D721Med (cell line): ENCODE results near the gene ACR.

ENCODE experiments used
- DNase-seq: peaks from one replicate; pipeline ENCODE4 v3.0.0; 2011; ENCODE audit warnings: low spot score; ENCODE audit not compliant: insufficient read length
- FAIRE-seq: peaks from 2 replicates; lab custom pipeline; 2011; peaks lifted over from hg19 to GRCh38; lab: Jason Lieb, UNC
- TF ChIP-seq, protein P1 (sequence below): IDR thresholded peaks from 2 replicates; pipeline ENCODE4 v1.5.1; 2012; ENCODE audit warnings: mild to moderate bottlenecking, control low read depth; ENCODE audit not compliant: insufficient read depth; ENCODE audit errors: missing control alignments

Gene ACR

DNA sequence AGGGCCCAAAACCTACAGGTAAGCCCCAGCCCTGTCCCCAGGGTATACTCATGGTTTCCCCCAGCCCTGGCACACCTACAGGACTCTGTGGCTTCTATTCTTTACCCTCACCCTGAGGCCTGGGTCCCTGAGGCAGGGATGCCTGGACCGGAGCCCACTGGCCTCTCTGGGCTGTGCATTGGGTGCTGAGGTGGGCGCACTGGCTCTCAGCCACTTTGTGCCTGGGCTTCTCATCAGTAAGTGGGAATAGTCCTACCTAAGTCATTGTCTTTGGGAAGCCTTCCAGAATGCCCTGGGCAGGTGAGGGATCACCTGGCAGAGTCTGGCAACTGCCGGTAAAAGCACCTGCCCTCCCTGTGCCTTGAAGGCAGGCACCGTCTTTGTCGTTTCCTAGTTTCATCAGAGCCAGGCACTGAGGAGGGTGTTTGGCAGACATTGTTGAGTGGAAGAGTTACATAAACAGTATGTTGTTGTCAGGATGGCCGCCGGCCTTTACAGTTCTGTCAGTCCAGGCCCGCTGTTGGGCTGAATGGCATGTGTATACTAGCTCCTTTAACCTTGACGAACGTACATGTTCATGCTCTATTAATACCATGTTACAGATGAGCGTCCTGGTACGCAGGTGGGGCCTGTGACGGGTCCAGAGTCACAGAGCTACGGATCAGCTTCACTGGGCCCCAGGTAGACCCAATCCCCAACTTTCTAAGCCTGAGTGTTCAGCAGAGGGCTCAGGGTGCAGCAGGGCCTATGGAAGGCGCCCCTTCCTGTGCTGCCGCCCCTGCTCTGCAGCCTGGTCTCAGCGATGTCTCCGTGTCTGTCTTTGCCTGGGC, 42.4 kb upstream of the ACR start:
- no peak for DNase-seq
- TF ChIP-seq, protein P1, sequence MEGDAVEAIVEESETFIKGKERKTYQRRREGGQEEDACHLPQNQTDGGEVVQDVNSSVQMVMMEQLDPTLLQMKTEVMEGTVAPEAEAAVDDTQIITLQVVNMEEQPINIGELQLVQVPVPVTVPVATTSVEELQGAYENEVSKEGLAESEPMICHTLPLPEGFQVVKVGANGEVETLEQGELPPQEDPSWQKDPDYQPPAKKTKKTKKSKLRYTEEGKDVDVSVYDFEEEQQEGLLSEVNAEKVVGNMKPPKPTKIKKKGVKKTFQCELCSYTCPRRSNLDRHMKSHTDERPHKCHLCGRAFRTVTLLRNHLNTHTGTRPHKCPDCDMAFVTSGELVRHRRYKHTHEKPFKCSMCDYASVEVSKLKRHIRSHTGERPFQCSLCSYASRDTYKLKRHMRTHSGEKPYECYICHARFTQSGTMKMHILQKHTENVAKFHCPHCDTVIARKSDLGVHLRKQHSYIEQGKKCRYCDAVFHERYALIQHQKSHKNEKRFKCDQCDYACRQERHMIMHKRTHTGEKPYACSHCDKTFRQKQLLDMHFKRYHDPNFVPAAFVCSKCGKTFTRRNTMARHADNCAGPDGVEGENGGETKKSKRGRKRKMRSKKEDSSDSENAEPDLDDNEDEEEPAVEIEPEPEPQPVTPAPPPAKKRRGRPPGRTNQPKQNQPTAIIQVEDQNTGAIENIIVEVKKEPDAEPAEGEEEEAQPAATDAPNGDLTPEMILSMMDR = no peak
- no peak for FAIRE-seq

DNA sequence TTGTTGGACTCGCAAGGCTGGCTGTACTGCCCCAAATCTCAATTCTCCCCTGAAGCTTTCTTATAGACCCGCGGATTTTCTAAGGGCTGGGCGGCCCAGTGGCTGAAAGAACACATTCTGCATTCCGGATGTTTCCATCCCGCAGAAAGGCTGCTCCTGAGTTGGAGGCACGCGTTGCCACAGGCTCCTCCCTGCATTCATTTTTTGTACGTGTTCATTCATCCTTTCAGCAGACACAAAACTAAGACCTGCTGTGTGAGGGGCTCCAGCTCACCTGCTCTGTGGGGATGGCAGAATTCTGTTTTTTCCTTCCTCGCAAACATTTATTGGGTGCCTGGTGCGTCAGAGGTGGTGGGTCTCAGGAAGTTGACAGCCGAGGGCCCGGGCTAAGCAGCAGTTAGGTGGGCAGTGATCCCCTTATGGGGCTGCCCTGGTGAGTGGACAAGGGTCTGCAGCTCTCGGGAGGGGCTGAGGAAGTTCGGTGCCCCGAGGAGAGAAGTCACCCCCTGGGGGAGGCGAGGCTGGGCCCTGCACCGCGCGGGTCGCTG, 41.7 kb upstream of the ACR start:
- FAIRE-seq = no peak
- TF ChIP-seq, protein P1 = no peak
- DNase-seq = no peak

DNA sequence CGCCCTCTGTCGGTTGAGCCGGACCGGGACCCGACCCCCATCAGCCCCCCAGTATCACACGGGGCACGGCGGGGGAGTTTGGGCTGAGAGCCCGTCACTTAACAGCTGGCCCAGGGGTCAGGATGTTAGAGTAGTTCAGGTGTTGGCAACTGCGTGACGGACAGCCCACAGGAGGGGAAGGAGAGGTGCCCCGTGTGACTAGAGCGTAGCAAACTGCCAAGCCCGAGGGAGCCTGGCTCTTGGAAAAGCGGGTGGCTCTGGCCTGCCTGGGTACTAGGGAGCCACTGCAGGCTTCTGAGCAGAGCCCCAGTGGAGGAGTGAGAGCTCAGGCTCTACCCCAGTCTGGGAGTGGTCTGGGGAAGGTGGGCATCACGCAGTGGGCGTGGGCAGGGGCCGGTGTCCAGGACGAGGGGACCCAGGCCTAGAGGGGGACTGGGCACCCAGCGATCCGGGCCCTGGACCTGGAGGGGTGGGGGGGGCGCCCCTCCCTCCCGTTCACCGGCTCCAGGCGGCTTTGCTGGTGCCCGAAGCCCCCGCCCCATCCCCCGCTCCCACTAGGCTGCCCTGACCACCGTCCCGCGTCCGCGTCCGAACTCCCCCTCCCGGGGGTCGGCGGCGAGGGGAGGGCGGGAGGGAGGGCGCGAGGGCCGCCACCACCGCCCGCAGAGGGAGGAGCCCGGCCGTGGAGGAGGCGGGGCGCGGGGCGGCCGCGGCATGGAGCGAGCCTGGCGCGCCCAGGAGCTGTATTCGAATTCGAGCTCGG, 41.0 kb upstream of the ACR start:
- FAIRE-seq (no peak), DNase-seq (peak; percentile 50)
- TF ChIP-seq, protein P1 = peak; percentile 24

DNA sequence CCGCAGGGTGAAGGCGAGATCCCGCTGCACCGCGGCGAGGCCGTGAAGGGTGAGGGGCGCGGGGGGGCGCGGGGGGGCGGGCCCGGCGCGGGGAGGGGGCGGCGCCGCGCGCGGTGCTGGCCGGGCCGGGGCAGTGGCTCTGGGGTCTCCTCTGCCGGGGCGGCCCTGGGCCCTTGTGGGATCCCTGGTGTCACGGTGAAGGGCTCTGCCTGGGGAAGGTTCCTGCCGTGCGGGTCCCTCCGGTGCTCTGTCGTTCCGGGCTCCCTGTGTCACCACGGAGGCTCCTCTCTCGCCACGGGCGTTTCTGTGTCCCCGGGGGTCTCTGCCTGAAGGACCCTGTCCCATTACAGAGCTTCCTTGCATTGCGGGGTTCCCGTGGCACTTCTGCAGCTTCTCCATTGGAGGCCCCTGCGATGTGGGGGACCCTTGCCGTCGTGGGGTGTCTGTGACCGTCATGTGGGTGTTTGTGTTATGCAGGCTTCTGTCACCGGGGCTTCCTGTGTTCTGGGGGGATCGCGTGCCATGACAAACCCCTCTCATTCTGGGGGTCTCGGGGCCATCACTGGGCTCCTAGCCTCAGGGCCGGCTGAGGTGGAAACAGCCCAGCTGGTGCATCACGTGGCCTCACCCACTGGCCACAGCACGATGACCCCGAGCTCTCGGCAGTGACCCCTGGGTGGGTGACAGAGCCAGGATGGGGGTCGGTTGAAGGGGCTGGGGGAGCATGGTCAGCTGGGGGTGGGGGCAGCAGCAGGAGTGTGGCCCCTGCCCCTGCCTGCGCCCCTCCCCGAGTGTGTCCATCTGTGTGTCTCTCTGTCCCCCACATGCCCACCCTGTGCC, 40.1 kb upstream of the ACR start:
- FAIRE-seq (no peak), DNase-seq (no peak)
- TF ChIP-seq, protein P1 = no peak

DNA sequence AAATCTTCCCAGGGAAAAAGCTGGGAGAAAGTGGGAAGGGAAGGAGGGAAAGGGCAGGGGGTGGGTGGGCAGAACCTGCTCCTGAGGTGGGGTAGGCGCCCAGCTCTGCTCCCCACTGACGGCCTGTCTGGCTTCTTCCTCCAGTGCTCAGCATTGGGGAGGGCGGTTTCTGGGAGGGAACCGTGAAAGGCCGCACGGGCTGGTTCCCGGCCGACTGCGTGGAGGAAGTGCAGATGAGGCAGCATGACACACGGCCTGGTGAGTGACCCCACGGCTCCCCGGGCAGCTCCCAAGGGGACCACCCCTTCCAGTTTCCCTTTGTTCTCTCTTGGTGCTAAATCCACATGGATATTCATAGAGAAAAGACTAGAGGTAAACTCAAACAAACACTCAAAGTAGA, 39.5 kb upstream of the ACR start:
- TF ChIP-seq, protein P1 = no peak
- FAIRE-seq (no peak), DNase-seq (no peak)

DNA sequence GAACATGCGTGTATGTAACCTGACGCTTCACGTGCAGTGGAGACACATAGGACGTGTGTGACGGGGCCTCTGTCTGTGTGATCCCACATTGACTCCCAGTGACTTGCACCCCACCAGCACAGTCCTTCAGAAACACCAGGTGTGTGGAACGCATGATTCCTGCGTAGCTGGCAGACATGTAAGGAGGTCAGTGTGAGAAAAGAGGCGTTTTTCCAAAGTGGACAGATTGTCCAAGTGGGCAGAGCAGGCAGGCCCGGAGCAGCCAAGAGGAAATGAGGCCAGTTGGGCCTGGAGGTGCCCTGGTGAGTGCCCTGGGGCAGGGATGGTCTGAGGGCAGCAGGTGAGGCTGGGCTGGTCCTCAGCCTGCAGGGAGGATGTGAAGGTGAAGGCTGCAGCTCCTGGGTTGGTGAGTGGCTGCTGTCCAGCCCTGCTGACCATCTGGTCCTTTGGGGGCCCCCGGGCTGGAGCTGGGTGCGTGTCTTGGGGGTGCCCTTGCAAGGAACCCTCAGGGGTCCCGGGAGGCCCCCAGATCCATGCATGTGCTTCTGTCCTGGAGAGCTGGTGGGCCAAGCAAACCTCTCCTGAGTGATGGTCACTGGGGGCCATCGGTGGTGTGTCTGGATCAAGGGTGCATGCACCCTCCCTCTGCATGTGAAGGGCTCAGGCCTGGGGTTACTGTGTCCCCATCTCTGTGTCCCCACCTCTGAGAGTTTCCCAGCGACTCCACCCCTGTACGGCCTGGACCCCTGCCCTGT, 38.8 kb upstream of the ACR start:
- TF ChIP-seq, protein P1 = no peak
- DNase-seq = no peak
- FAIRE-seq = no peak
